Neuronal stem cell (in vitro differentiated cells): Measurements from ENCODE around the gene GNPTAB.

Experiments used
- DNase-seq: peaks from one replicate; pipeline ENCODE4 v3.0.0-alpha.2; 2013; ENCODE audit warnings: low spot score
- H2AFZ ChIP-seq: one replicate; pipeline ENCODE4 v1.6.1; 2013; ENCODE audit warnings: mild to moderate bottlenecking, low read length, inconsistent platforms
- H2AK5ac ChIP-seq: 2 replicates; pipeline ENCODE4 v1.6.1; 2013; ENCODE audit warnings: low read depth, mild to moderate bottlenecking, inconsistent platforms, low read length, moderate library complexity, mixed read lengths
- H2BK120ac ChIP-seq: 2 replicates; pipeline ENCODE4 v1.6.1; 2013; ENCODE audit warnings: low read depth, mild to moderate bottlenecking, inconsistent platforms, low read length, moderate library complexity, mixed read lengths
- H2BK12ac ChIP-seq: one replicate; pipeline ENCODE4 v1.6.1; 2013; ENCODE audit warnings: low read length, inconsistent platforms
- H2BK15ac ChIP-seq: 2 replicates; pipeline ENCODE4 v1.6.1; 2013; ENCODE audit warnings: mild to moderate bottlenecking, low read length, inconsistent platforms, mixed read lengths
- H2BK5ac ChIP-seq: one replicate; pipeline ENCODE4 v1.6.1; 2013; ENCODE audit warnings: inconsistent platforms, mild to moderate bottlenecking, low read length, moderate library complexity
- H3K14ac ChIP-seq: one replicate; pipeline ENCODE4 v1.6.1; 2013; ENCODE audit warnings: low read length, inconsistent platforms
- H3K18ac ChIP-seq: 2 replicates; pipeline ENCODE4 v1.6.1; 2013; ENCODE audit warnings: low read length, inconsistent platforms
- H3K23ac ChIP-seq: 2 replicates; pipeline ENCODE4 v1.6.1; 2013; ENCODE audit warnings: low read depth, mild to moderate bottlenecking, mixed read lengths, low read length, inconsistent platforms; ENCODE audit not compliant: poor library complexity
- H3K27ac ChIP-seq: replicated peaks from 3 replicates; pipeline ENCODE4 v1.5.1; 2013; ENCODE audit warnings: low read length, inconsistent platforms
- H3K27me3 ChIP-seq, 3 experiments: 2 replicates each; pipeline ENCODE4 v1.6.1; 2013; ENCODE audit warnings: low read length in 3 of 3, mild to moderate bottlenecking in 2 of 3, inconsistent platforms in 1 of 3, low read depth in 1 of 3, mixed read lengths in 1 of 3, moderate library complexity in 1 of 3; ENCODE audit not compliant: control insufficient read depth in 3 of 3, insufficient read depth in 3 of 3
- H3K36me3 ChIP-seq, 2 donors: replicated peaks in 1 of 2; 2 replicates each; pipeline ENCODE4 v1.6.1; 2013; ENCODE audit warnings: low read length in 2 of 2; ENCODE audit not compliant: control insufficient read depth in 2 of 2, insufficient read depth in 2 of 2
- H3K4ac ChIP-seq: 2 replicates; pipeline ENCODE4 v1.6.1; 2013; ENCODE audit warnings: inconsistent platforms, mild to moderate bottlenecking, low read length, moderate library complexity
- H3K4me1 ChIP-seq, 2 donors: 1 replicate in 1 of 2; 2 replicates in 1 of 2; pipeline ENCODE4 v1.6.1; 2013; ENCODE audit warnings: low read length in 2 of 2, low read depth in 1 of 2; ENCODE audit not compliant: control insufficient read depth in 2 of 2, insufficient read depth in 1 of 2
- H3K4me2 ChIP-seq: one replicate; pipeline ENCODE4 v1.6.1; 2013; ENCODE audit warnings: mild to moderate bottlenecking, low read length, inconsistent platforms; ENCODE audit not compliant: insufficient read depth, poor library complexity, severe bottlenecking
- H3K4me3 ChIP-seq, 2 donors: 2 replicates each; pipeline ENCODE4 v1.5.1; 2013; ENCODE audit warnings: low read length in 2 of 2, mild to moderate bottlenecking in 2 of 2, inconsistent platforms in 1 of 2, moderate library complexity in 1 of 2
- H3K79me1 ChIP-seq: one replicate; pipeline ENCODE4 v1.6.1; 2013; ENCODE audit warnings: low read depth, mild to moderate bottlenecking, inconsistent platforms, low read length, moderate library complexity
- H3K9ac ChIP-seq: one replicate; pipeline ENCODE4 v1.6.1; 2013; ENCODE audit warnings: mild to moderate bottlenecking, low read depth, low read length, inconsistent platforms; ENCODE audit not compliant: poor library complexity
- H3K9me3 ChIP-seq, 2 donors: replicated peaks in 1 of 2; 2 replicates each; pipeline versions ENCODE3 to v1.6.1; 2013; ENCODE audit warnings: low read length in 2 of 2, mild to moderate bottlenecking in 2 of 2, inconsistent platforms in 1 of 2, low read depth in 1 of 2, mixed read lengths in 1 of 2, moderate library complexity in 1 of 2; ENCODE audit not compliant: control insufficient read depth in 2 of 2, insufficient read depth in 1 of 2
- H4K8ac ChIP-seq: one replicate; pipeline ENCODE4 v1.6.1; 2013; ENCODE audit warnings: low read depth, mild to moderate bottlenecking, inconsistent platforms, low read length, moderate library complexity
- H4K91ac ChIP-seq: one replicate; pipeline ENCODE4 v1.6.1; 2013; ENCODE audit warnings: low read length, low read depth, mild to moderate bottlenecking, inconsistent platforms; ENCODE audit not compliant: poor library complexity
- WGBS, 2 donors: extraction: QIAGEN DNeasy Blood & Tissue Kit; methylation state at CpG; one replicate each; pipeline ENCODE4 v1.1.7; 2013; ENCODE audit warnings: missing lambda C conversion rate in 2 of 2, mixed read lengths in 1 of 2; ENCODE audit not compliant: insufficient read length in 2 of 2, insufficient replicate concordance in 1 of 2; ENCODE audit errors: extremely low coverage in 2 of 2; 5-methylcytosine and 5-hydroxymethylcytosine counted together

Gene GNPTAB

DNA sequence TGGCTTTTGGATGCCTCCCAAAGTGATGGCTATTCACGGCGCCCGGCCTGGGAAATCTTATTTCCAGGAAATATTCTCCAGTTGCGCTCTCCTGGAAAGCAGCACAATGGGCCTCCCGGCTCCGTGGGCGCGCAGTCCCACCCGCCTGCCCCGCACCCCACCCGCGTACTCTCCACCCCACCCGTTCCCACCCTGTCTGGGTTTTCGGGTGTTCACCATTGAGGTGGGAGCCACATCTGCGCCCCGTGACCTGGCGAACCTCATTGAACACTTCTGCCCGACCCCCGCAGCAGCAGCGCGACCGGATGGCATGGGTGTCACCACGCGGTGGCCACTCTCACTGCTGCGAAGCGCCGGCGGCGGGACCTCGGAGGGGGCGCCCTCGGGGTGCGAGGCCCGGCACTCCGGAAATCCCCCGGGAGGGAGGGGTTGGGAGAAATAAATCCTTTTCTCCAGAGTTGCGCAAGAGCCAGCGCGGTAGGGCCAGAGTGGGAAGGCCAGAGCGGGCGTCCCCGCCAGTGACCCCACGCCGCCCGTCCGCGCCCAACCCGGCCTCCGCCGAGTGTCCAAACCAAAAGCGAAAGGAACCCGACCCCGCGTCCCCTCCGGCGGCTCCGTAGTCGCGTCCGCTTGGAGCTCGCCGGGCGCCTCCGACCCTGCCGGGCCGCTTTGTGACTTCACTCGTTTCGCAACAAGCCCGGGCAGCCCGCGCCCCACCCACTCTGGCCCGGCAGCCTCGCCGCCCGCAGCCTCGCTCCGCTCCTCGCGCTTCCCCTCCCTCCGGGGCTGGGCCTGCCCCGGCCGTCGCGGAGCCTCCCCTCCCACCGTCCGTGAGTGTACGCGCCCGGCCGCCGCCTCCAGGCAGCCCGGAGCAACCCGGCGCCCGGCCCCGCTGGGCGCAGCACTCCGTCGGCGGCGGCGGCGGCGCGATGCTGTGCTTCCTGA is 46.4 kb upstream of the GNPTAB start, which contains the start of gene DRAM1:
DRAM1 (plus strand) TSS at position 720 of the 945 bp plus-strand sequence; CDS start at position 930, 210 bp downstream.
- peak; percentile 69 for DNase-seq
- H2BK120ac ChIP-seq = peak within 1 kb of the TSS; percentile 92
- H2BK12ac ChIP-seq = no peak within 1 kb of the TSS
- H3K9ac ChIP-seq = peak within 1 kb of the TSS; percentile 92
- H4K8ac ChIP-seq = peak within 1 kb of the TSS; percentile 23
- H3K4me3 ChIP-seq = peak within 1 kb of the TSS; percentile 55 to 94
- peaks cover 0 to 3% of the 10 kb centered on the region in 2 donors for H3K4me1 ChIP-seq
- peaks cover 0 to 9% (median 5%) of the 10 kb centered on the region in 3 experiments for H3K27me3 ChIP-seq
- peak within 1 kb of the TSS; percentile 99 for H3K18ac ChIP-seq
- peak within 1 kb of the TSS; percentile 98 for H2BK15ac ChIP-seq
- H2AFZ ChIP-seq = peak within 1 kb of the TSS; percentile 99
- peak within 1 kb of the TSS; percentile 91 for H2BK5ac ChIP-seq
- peak within 1 kb of the TSS; percentile 17 for H3K4ac ChIP-seq
- no peak within 1 kb of the TSS for H3K27ac ChIP-seq
- H3K4me2 ChIP-seq = peak within 1 kb of the TSS; percentile 90
- no CpG with 5 or more reads among the region's 105 CpGs for whole genome bisulfite sequencing, 2 donors
- H3K23ac ChIP-seq = peak within 1 kb of the TSS; percentile 75
- H3K9me3 ChIP-seq = peaks cover 0 to 2% of the 10 kb centered on the region in 2 donors
- peak within 1 kb of the TSS; percentile 59 for H3K14ac ChIP-seq
- H3K36me3 ChIP-seq = no peaks in the 10 kb centered on the region
- peak within 1 kb of the TSS; percentile 68 for H4K91ac ChIP-seq
- no peaks in the 10 kb centered on the region for H3K79me1 ChIP-seq
- no peak within 1 kb of the TSS for H2AK5ac ChIP-seq

DNA sequence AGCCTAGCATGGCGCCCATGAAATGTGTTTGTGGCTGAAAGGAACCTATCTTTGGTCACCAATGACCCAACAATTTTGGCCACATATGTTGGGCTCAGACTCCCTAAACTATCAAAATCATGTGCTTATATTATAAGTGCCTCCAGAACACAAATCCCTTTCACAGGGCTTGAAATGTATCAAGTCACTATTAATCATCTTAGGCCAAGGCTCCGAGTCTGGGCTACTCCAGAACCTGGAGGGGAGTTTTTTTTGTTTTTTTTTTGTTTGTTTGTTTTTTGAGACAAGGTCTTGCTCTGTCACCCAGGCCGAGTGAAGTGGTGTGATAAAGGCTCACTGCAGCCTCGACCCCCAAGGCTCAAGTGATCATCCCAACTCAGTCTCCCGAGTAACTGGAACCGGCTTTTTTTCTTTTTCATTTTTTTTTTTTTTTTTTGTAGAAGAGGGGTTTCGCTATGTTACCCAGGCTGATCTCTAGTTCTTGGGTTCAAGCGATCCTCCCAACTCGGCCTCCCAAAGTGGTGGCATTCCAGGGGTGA is 45.6 kb upstream of the GNPTAB start:
- no peak overlapping the region for H3K4ac ChIP-seq
- H3K9me3 ChIP-seq = peaks cover 0 to 2% of the 10 kb centered on the region in 2 donors
- no peak overlapping the region for H4K91ac ChIP-seq
- peak overlapping the region in 1 of 2 donors; percentile 55 for H3K4me3 ChIP-seq
- peaks cover 0 to 3% of the 10 kb centered on the region in 2 donors for H3K4me1 ChIP-seq
- no peak overlapping the region for H2BK5ac ChIP-seq
- H3K14ac ChIP-seq = no peak overlapping the region
- H3K79me1 ChIP-seq = no peaks in the 10 kb centered on the region
- no peak overlapping the region for H2AK5ac ChIP-seq
- H2AFZ ChIP-seq = peak overlapping the region; percentile 99
- H3K27ac ChIP-seq = no peak overlapping the region
- H3K9ac ChIP-seq = no peak overlapping the region
- no peaks in the 10 kb centered on the region for H3K36me3 ChIP-seq
- DNase-seq = no peak
- peaks cover 0 to 9% (median 5%) of the 10 kb centered on the region in 3 experiments for H3K27me3 ChIP-seq
- H3K23ac ChIP-seq = no peak overlapping the region
- peak overlapping the region; percentile 90 for H3K4me2 ChIP-seq
- no peak overlapping the region for H4K8ac ChIP-seq
- peak overlapping the region; percentile 99 for H3K18ac ChIP-seq
- H2BK15ac ChIP-seq = no peak overlapping the region
- no peak overlapping the region for H2BK12ac ChIP-seq
- no CpG with 5 or more reads among the region's 9 CpGs for WGBS, 2 donors
- no peak overlapping the region for H2BK120ac ChIP-seq

DNA sequence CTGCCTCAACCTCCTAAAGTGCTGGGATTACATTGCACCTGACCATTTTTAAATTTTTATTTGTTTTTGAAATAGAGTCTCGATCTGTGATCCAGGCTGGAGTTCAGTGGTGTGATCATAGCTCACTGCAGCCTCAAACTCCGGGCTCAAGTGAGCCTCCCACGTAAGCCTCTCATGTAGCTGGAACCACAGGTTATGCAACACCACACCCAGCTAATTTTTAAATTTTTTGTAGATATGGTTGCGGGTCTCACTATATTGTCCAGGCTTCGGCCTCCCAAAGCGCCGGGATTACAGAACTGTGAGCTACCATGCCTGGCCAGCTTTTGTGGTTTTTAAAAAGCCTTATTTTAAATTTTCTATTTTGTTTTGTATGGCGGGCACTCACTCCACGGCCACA is 44.4 kb upstream of the GNPTAB start:
- no peak overlapping the region for H3K4me3 ChIP-seq
- no peak overlapping the region for H3K4ac ChIP-seq
- H2BK12ac ChIP-seq = no peak overlapping the region
- no peak overlapping the region for H2AFZ ChIP-seq
- no peaks in the 10 kb centered on the region for H3K79me1 ChIP-seq
- no peak overlapping the region for H4K8ac ChIP-seq
- H3K9ac ChIP-seq = no peak overlapping the region
- DNase-seq = no peak
- peaks cover 0 to 3% of the 10 kb centered on the region in 2 donors for H3K4me1 ChIP-seq
- no peak overlapping the region for H3K23ac ChIP-seq
- no peak overlapping the region for H3K14ac ChIP-seq
- no peaks in the 10 kb centered on the region for H3K36me3 ChIP-seq
- no peak overlapping the region for H4K91ac ChIP-seq
- no peak overlapping the region for H3K27ac ChIP-seq
- no peak overlapping the region for H2BK15ac ChIP-seq
- no peak overlapping the region for H3K4me2 ChIP-seq
- no CpG with 5 or more reads among the region's 9 CpGs for WGBS, 2 donors
- no peak overlapping the region for H2AK5ac ChIP-seq
- no peak overlapping the region for H2BK5ac ChIP-seq
- no peaks in the 10 kb centered on the region for H3K9me3 ChIP-seq
- no peak overlapping the region for H3K18ac ChIP-seq
- H2BK120ac ChIP-seq = no peak overlapping the region
- H3K27me3 ChIP-seq = peaks cover 0 to 9% (median 5%) of the 10 kb centered on the region in 3 experiments

DNA sequence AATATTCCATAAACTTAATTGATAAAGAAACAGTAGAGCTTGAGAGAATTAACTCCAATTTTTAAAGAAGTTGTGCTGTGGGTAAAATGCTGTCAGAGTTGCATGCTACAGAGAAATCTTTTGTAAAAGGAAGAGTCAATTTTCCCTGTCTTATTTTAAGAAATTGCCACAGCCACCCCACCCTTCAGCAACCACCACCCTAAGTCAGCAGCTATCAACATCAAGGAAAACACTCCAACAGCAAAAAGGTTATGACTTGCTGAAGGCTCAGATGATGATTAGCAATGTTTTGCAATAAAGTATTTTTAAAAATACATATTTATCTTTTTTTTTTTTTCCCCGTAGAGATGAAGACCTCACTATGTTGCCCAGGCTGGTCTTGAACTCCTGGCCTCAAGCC is 40.2 kb upstream of the GNPTAB start:
- DNase-seq = no peak
- Histone ChIP-seq H3K4ac (no peak overlapping the region), H3K27ac (no peak overlapping the region), H2AK5ac (no peak overlapping the region), H3K18ac (no peak overlapping the region), H2BK12ac (no peak overlapping the region), H2BK5ac (no peak overlapping the region), H4K8ac (no peak overlapping the region), H3K9ac (no peak overlapping the region), H3K36me3 (no peaks in the 10 kb centered on the region), H2AFZ (no peak overlapping the region), H3K79me1 (no peaks in the 10 kb centered on the region), H3K14ac (no peak overlapping the region), H3K4me1 (peaks cover 0 to 1% of the 10 kb centered on the region in 2 donors), H3K4me2 (no peak overlapping the region), H3K9me3 (no peaks in the 10 kb centered on the region), H3K27me3 (no peaks in the 10 kb centered on the region), H4K91ac (no peak overlapping the region), H3K4me3 (no peak overlapping the region), H3K23ac (no peak overlapping the region), H2BK15ac (no peak overlapping the region), H2BK120ac (no peak overlapping the region)
- no CpG with 5 or more reads among the region's 1 CpG for WGBS, 2 donors
